IMR-90 (cell line): ENCODE results near the gene PTPRS. TPM values are rescaled to one million over a fixed set of nuclear protein-coding genes. Genes with fewer than 3 reads are reported as not detected.

Source experiments
- ATAC-seq: fragments of 200-7000 bp; cut with Tn5 transposase; 2 replicates; pipeline ENCODE4 v1.9.1; 2020; ENCODE audit warnings: low read depth, mild to moderate bottlenecking, moderate library complexity
- BruUV-seq: library from RNA; stranded (reverse); fragments of 400-500 nt; replicated peaks from 2 replicates; lab custom pipeline; 2021; lab: Mats Ljungman, UMichigan
- CTCF ChIA-PET: fragments of 300-600 bp; formaldehyde crosslinking; extraction: SDS; loops from one replicate; lab custom pipeline; 2021; ENCODE audit warnings: antibody characterized with exemption; lab: Yijun Ruan, JAX
- POLR2A ChIA-PET: fragments of 300-600 bp; sonication (Branson Sonifier 250); formaldehyde crosslinking; loops from one replicate; lab custom pipeline; 2022; ENCODE audit warnings: antibody characterized with exemption; ENCODE audit not compliant: unreplicated experiment; lab: Charles Lee
- DNase-seq: peaks from one replicate; pipeline ENCODE4 v3.0.0; 2013
- H2AFZ ChIP-seq: replicated peaks from 2 replicates; pipeline ENCODE3; 2013; ENCODE audit warnings: low read length, mild to moderate bottlenecking; ENCODE audit not compliant: poor library complexity
- H2AK5ac ChIP-seq: 2 replicates; pipeline ENCODE4 v1.6.1; 2013; ENCODE audit warnings: low read depth, low read length, inconsistent platforms
- H2AK9ac ChIP-seq: replicated peaks from 2 replicates; pipeline ENCODE3; 2013; ENCODE audit warnings: mild to moderate bottlenecking, low read depth, low read length, moderate library complexity; ENCODE audit not compliant: poor library complexity
- H2BK120ac ChIP-seq: 2 replicates; pipeline ENCODE4 v1.6.1; 2013; ENCODE audit warnings: low read depth, low read length, inconsistent platforms
- H2BK15ac ChIP-seq: 3 replicates; pipeline ENCODE4 v1.6.1; 2013; ENCODE audit warnings: low read depth, low read length, inconsistent platforms
- H2BK20ac ChIP-seq: 2 replicates; pipeline ENCODE4 v1.6.1; 2013; ENCODE audit warnings: low read depth, mild to moderate bottlenecking, inconsistent platforms, low read length, moderate library complexity
- H2BK5ac ChIP-seq: 2 replicates; pipeline ENCODE4 v1.6.1; 2013; ENCODE audit warnings: mild to moderate bottlenecking, low read depth, low read length, inconsistent platforms; ENCODE audit not compliant: poor library complexity, severe bottlenecking
- H3K14ac ChIP-seq: replicated peaks from 2 replicates; pipeline ENCODE4 v1.6.1; 2013; ENCODE audit warnings: low read depth, low read length, inconsistent platforms
- H3K18ac ChIP-seq: 2 replicates; pipeline ENCODE4 v1.6.1; 2013; ENCODE audit warnings: low read depth, low read length, control low read depth
- H3K23ac ChIP-seq: 2 replicates; pipeline ENCODE4 v1.6.1; 2013; ENCODE audit warnings: low read depth, low read length, inconsistent platforms
- H3K27ac ChIP-seq: 2 replicates; pipeline ENCODE4 v1.5.1; 2013; ENCODE audit warnings: mild to moderate bottlenecking, control low read depth, low read length; ENCODE audit not compliant: insufficient read depth
- H3K27me3 ChIP-seq: 2 replicates; pipeline ENCODE4 v1.6.1; 2013; ENCODE audit warnings: low read length; ENCODE audit not compliant: control insufficient read depth, insufficient read depth
- H3K36me3 ChIP-seq: 2 replicates; pipeline ENCODE4 v1.6.1; 2013; ENCODE audit warnings: low read length, mixed read lengths; ENCODE audit not compliant: control insufficient read depth, insufficient read depth
- H3K4ac ChIP-seq: 2 replicates; pipeline ENCODE4 v1.6.1; 2013; ENCODE audit warnings: low read depth, low read length, inconsistent platforms
- H3K4me1 ChIP-seq: 2 replicates; pipeline ENCODE4 v1.6.1; 2013; ENCODE audit warnings: low read length, mixed read lengths; ENCODE audit not compliant: control insufficient read depth, insufficient read depth
- H3K4me2 ChIP-seq: 2 replicates; pipeline ENCODE4 v1.6.1; 2013; ENCODE audit warnings: low read depth, mild to moderate bottlenecking, control low read depth, low read length, moderate library complexity
- H3K4me3 ChIP-seq: 2 replicates; pipeline ENCODE4 v1.5.1; 2013; ENCODE audit warnings: low read depth, mild to moderate bottlenecking, control low read depth, low read length, moderate library complexity; ENCODE audit not compliant: insufficient read depth
- H3K56ac ChIP-seq: 2 replicates; pipeline ENCODE4 v1.6.1; 2013; ENCODE audit warnings: low read length, inconsistent platforms; ENCODE audit not compliant: insufficient read depth; ENCODE audit errors: extremely low read depth
- H3K79me1 ChIP-seq, 2 experiments: 2 replicates each; pipeline ENCODE4 v1.6.1; 2013; ENCODE audit warnings: low read length in 2 of 2, inconsistent platforms in 1 of 2, low read depth in 1 of 2
- H3K9ac ChIP-seq: 2 replicates; pipeline ENCODE4 v1.6.1; 2013; ENCODE audit warnings: low read depth, low read length, control low read depth
- H3K9me1 ChIP-seq: 2 replicates; pipeline ENCODE4 v1.6.1; 2013; ENCODE audit warnings: low read length, inconsistent platforms; ENCODE audit not compliant: insufficient read depth
- H3K9me3 ChIP-seq: 2 replicates; pipeline ENCODE4 v1.6.1; 2013; ENCODE audit warnings: low read length; ENCODE audit not compliant: control insufficient read depth, insufficient read depth
- H4K20me1 ChIP-seq: 2 replicates; pipeline ENCODE4 v1.6.1; 2013; ENCODE audit warnings: low read length, inconsistent platforms; ENCODE audit not compliant: insufficient read depth
- H4K5ac ChIP-seq: 2 replicates; pipeline ENCODE4 v1.6.1; 2013; ENCODE audit warnings: mild to moderate bottlenecking, low read depth, low read length, control low read depth
- H4K8ac ChIP-seq, 2 experiments: 2 replicates each; pipeline ENCODE4 v1.6.1; 2013; ENCODE audit warnings: low read depth in 2 of 2, low read length in 2 of 2, control low read depth in 1 of 2, inconsistent platforms in 1 of 2
- H4K91ac ChIP-seq: 2 replicates; pipeline ENCODE4 v1.6.1; 2013; ENCODE audit warnings: low read depth, low read length, inconsistent platforms; ENCODE audit not compliant: insufficient read depth
- BHLHE40 ChIP-seq: fragments of 150-350 bp; IDR thresholded peaks from 2 replicates; pipeline ENCODE4 v1.6.1; 2016; ENCODE audit warnings: mild to moderate bottlenecking, low read depth, low read length
- CEBPB ChIP-seq: IDR thresholded peaks from 2 replicates; pipeline ENCODE4 v1.6.1; 2012; ENCODE audit warnings: low read depth, low read length, improper control_type of control experiment
- FOS ChIP-seq: fragments of 150-350 bp; IDR thresholded peaks from 2 replicates; pipeline ENCODE4 v1.6.1; 2016; ENCODE audit warnings: low read depth, low read length
- MAFK ChIP-seq: IDR thresholded peaks from 2 replicates; pipeline ENCODE4 v1.6.1; 2012; ENCODE audit warnings: low read depth, low read length, improper control_type of control experiment
- MAZ ChIP-seq: IDR thresholded peaks from 2 replicates; pipeline ENCODE4 v1.6.1; 2012; ENCODE audit warnings: low read depth, mild to moderate bottlenecking, low read length, improper control_type of control experiment, moderate library complexity, borderline replicate concordance
- MXI1 ChIP-seq: IDR thresholded peaks from 2 replicates; pipeline ENCODE4 v1.6.1; 2012; ENCODE audit warnings: low read depth, mild to moderate bottlenecking, low read length, moderate library complexity, borderline replicate concordance
- NFE2L2 ChIP-seq: fragments of 150-350 bp; IDR thresholded peaks from 2 replicates; pipeline ENCODE4 v1.6.1; 2016; ENCODE audit warnings: low read depth, mild to moderate bottlenecking, low read length
- POLR2A ChIP-seq: IDR thresholded peaks from 2 replicates; pipeline ENCODE4 v1.6.1; 2012; ENCODE audit warnings: mild to moderate bottlenecking, low read depth, low read length
- RAD21 ChIP-seq: IDR thresholded peaks from 2 replicates; pipeline ENCODE4 v1.6.1; 2012; ENCODE audit warnings: low read length, improper control_type of control experiment
- RCOR1 ChIP-seq: IDR thresholded peaks from 2 replicates; pipeline ENCODE4 v1.6.1; 2012; ENCODE audit warnings: mild to moderate bottlenecking, low read length, improper control_type of control experiment; ENCODE audit not compliant: insufficient replicate concordance
- RFX5 ChIP-seq: IDR thresholded peaks from 2 replicates; pipeline ENCODE4 v1.8.0; 2012; ENCODE audit warnings: low read depth, mild to moderate bottlenecking, low read length, moderate library complexity
- SMC3 ChIP-seq: fragments of 150-350 bp; IDR thresholded peaks from 2 replicates; pipeline ENCODE4 v1.6.1; 2016; ENCODE audit warnings: low read depth, mild to moderate bottlenecking, antibody characterized with exemption, low read length, moderate library complexity
- WGBS, 2 experiments: methylation state at CpG; one replicate each; pipeline versions ENCODE4 v1.1.5 to v1.1.7; 2013; ENCODE audit warnings: missing lambda C conversion rate in 2 of 2; ENCODE audit not compliant: insufficient read length in 1 of 2; ENCODE audit errors: extremely low coverage in 2 of 2; 5-methylcytosine and 5-hydroxymethylcytosine counted together
- dilution Hi-C: fragments of 300-500 bp; cut with HindIII; formaldehyde crosslinking; loops from one replicate; pipeline ENCODE4 v1.14.3; 2018; ENCODE audit warnings: low sequenced_read_pairs; ENCODE audit not compliant: unreplicated experiment
- in situ Hi-C: fragments of 300-500 bp; cut with MboI; formaldehyde crosslinking; loops from 3 replicates; pipeline ENCODE4 v1.14.3; 2019; ENCODE audit warnings: low sequenced_read_pairs, inconsistent platforms, mixed read lengths
- intact Hi-C: fragments of 100-400 bp; cut with micrococcal nuclease; formaldehyde crosslinking; loops from 2 replicates; pipeline ENCODE4 v1.10.0; 2022
- polyA plus RNA-seq, 3 experiments: library from polyadenylated mRNA; depleted of rRNA; stranded (reverse); fragments of >200 nt; gene quantifications; 2 replicates each; pipeline ENCODE4 v1.2.3, GENCODE V29; 2012; ENCODE audit warnings: low replicate concordance in 1 of 3
- total RNA-seq: library from RNA; depleted of rRNA; stranded (reverse); fragments of >200 nt; gene quantifications from 2 replicates; pipeline ENCODE4 v1.2.3, GENCODE V29; 2012
- TF ChIP-seq, protein P1 (sequence below): fragments of 150-350 bp; IDR thresholded peaks from 2 replicates; pipeline ENCODE4 v1.6.1; 2017; ENCODE audit warnings: mild to moderate bottlenecking, antibody characterized with exemption, low read length, low read depth
- TF ChIP-seq, protein P2 (sequence below): conservative IDR thresholded peaks from 2 replicates; pipeline ENCODE4 v1.5.1; 2012; ENCODE audit warnings: mild to moderate bottlenecking, low read depth, low read length, improper control_type of control experiment
- TF ChIP-seq, protein P3 (sequence below): fragments of 150-350 bp; IDR thresholded peaks from 2 replicates; pipeline ENCODE4 v1.6.1; 2016; ENCODE audit warnings: low read depth, mild to moderate bottlenecking, low read length, moderate library complexity, borderline replicate concordance

PTPRS gene
- total and polyA plus RNA-seq, 2 of the 4 experiments (the other 2 are of a cell fraction), result 40.1 to 51.9 TPM

DNA sequence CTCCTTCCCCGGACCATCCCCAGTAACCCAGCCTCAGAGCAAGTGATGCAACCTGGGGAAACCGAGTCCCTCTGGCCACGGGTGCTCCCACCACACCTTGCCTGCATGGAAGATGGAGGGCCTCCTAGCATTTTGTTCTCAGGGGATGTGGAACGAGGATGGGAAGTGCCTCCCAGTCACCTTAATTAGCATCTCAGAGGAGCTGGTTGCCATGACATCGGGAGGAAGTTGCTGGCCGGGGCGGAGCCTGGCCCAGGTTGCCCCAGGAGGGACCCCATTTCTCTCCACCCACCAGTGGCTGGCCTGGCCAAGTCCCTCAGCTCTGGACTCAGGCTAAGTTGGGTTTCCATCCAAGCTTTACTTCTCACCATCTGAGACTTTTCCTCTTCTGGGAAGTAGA is 24.1 kb upstream of the PTPRS start:
- no peak overlapping the region for H3K18ac ChIP-seq
- no peak overlapping the region for H3K9ac ChIP-seq
- TF ChIP-seq, protein P1, sequence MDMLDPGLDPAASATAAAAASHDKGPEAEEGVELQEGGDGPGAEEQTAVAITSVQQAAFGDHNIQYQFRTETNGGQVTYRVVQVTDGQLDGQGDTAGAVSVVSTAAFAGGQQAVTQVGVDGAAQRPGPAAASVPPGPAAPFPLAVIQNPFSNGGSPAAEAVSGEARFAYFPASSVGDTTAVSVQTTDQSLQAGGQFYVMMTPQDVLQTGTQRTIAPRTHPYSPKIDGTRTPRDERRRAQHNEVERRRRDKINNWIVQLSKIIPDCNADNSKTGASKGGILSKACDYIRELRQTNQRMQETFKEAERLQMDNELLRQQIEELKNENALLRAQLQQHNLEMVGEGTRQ, result no peak
- TF ChIP-seq POLR2A (no peak), FOS (no peak), MAFK (no peak), MXI1 (no peak), CEBPB (no peak), SMC3 (no peak), RAD21 (no peak), MAZ (no peak), BHLHE40 (no peak), RCOR1 (no peak), NFE2L2 (no peak), RFX5 (no peak)
- TF ChIP-seq, protein P2, sequence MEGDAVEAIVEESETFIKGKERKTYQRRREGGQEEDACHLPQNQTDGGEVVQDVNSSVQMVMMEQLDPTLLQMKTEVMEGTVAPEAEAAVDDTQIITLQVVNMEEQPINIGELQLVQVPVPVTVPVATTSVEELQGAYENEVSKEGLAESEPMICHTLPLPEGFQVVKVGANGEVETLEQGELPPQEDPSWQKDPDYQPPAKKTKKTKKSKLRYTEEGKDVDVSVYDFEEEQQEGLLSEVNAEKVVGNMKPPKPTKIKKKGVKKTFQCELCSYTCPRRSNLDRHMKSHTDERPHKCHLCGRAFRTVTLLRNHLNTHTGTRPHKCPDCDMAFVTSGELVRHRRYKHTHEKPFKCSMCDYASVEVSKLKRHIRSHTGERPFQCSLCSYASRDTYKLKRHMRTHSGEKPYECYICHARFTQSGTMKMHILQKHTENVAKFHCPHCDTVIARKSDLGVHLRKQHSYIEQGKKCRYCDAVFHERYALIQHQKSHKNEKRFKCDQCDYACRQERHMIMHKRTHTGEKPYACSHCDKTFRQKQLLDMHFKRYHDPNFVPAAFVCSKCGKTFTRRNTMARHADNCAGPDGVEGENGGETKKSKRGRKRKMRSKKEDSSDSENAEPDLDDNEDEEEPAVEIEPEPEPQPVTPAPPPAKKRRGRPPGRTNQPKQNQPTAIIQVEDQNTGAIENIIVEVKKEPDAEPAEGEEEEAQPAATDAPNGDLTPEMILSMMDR, result no peak
- TF ChIP-seq, protein P3, sequence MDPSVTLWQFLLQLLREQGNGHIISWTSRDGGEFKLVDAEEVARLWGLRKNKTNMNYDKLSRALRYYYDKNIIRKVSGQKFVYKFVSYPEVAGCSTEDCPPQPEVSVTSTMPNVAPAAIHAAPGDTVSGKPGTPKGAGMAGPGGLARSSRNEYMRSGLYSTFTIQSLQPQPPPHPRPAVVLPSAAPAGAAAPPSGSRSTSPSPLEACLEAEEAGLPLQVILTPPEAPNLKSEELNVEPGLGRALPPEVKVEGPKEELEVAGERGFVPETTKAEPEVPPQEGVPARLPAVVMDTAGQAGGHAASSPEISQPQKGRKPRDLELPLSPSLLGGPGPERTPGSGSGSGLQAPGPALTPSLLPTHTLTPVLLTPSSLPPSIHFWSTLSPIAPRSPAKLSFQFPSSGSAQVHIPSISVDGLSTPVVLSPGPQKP, result no peak
- H3K27me3 ChIP-seq, result peaks cover 2% of the 10 kb centered on the region; the same call in 1 of the 2 replicates
- no peaks in the 10 kb centered on the region for H4K20me1 ChIP-seq
- no peaks in the 10 kb centered on the region for H3K4me1 ChIP-seq
- H2AFZ ChIP-seq, result peak overlapping the region; percentile 21
- no peak overlapping the region for H3K14ac ChIP-seq
- H4K8ac ChIP-seq, result no peak overlapping the region
- ATAC-seq (no peak), DNase-seq (no peak)
- H3K23ac ChIP-seq, result no peak overlapping the region
- no peaks in the 10 kb centered on the region for H3K9me1 ChIP-seq
- H3K4ac ChIP-seq, result no peak overlapping the region
- H2AK5ac ChIP-seq, result no peak overlapping the region
- no peak overlapping the region for H3K4me3 ChIP-seq
- in situ Hi-C loops (no loop called here), intact Hi-C loops (no loop called here), dilution Hi-C loops (no loop called here)
- H4K91ac ChIP-seq, result no peak overlapping the region
- no peak overlapping the region for H3K4me2 ChIP-seq
- H2BK120ac ChIP-seq, result no peak overlapping the region
- H3K27ac ChIP-seq, result no peak overlapping the region
- peak overlapping the region; percentile 78 for H2AK9ac ChIP-seq
- WGBS, 2 experiments, result no CpG with 5 or more reads among the region's 7 CpGs
- no peaks in the 10 kb centered on the region for H3K79me1 ChIP-seq
- no peaks in the 10 kb centered on the region for H3K9me3 ChIP-seq
- ChIA-PET POLR2A (no interaction called here), CTCF (interaction anchor here (0.5 kb wide), 1 partner anchor 20 kb away, joined by 4 read pairs; no protein-coding TSS in a partner anchor)
- no peak overlapping the region for H4K5ac ChIP-seq
- no peak overlapping the region for H2BK5ac ChIP-seq
- BruUV-seq, result no TSS peak
- no peak overlapping the region for H2BK20ac ChIP-seq
- H2BK15ac ChIP-seq, result no peak overlapping the region
- H3K36me3 ChIP-seq, result no peaks in the 10 kb centered on the region
- no peak overlapping the region for H3K56ac ChIP-seq
